IMR-90 (cell line): ENCODE data around the gene TOMM20. TPM values are rescaled to one million over a fixed set of nuclear protein-coding genes. Genes with fewer than 3 reads are reported as not detected.

Experiments used
- ATAC-seq: fragments of 200-7000 bp; cut with Tn5 transposase; 2 replicates; pipeline ENCODE4 v1.9.1; 2020; ENCODE audit warnings: low read depth, mild to moderate bottlenecking, moderate library complexity
- BruUV-seq: library from RNA; stranded (reverse); fragments of 400-500 nt; replicated peaks from 2 replicates; lab custom pipeline; 2021; lab: Mats Ljungman, UMichigan
- CTCF ChIA-PET: fragments of 300-600 bp; formaldehyde crosslinking; extraction: SDS; loops from one replicate; lab custom pipeline; 2021; ENCODE audit warnings: antibody characterized with exemption; lab: Yijun Ruan, JAX
- POLR2A ChIA-PET: fragments of 300-600 bp; sonication (Branson Sonifier 250); formaldehyde crosslinking; loops from one replicate; lab custom pipeline; 2022; ENCODE audit warnings: antibody characterized with exemption; ENCODE audit not compliant: unreplicated experiment; lab: Charles Lee
- DNase-seq: peaks from one replicate; pipeline ENCODE4 v3.0.0; 2013
- H2AFZ ChIP-seq: replicated peaks from 2 replicates; pipeline ENCODE3; 2013; ENCODE audit warnings: low read length, mild to moderate bottlenecking; ENCODE audit not compliant: poor library complexity
- H2AK5ac ChIP-seq: 2 replicates; pipeline ENCODE4 v1.6.1; 2013; ENCODE audit warnings: low read depth, low read length, inconsistent platforms
- H2AK9ac ChIP-seq: replicated peaks from 2 replicates; pipeline ENCODE3; 2013; ENCODE audit warnings: mild to moderate bottlenecking, low read depth, low read length, moderate library complexity; ENCODE audit not compliant: poor library complexity
- H2BK120ac ChIP-seq: 2 replicates; pipeline ENCODE4 v1.6.1; 2013; ENCODE audit warnings: low read depth, low read length, inconsistent platforms
- H2BK15ac ChIP-seq: 3 replicates; pipeline ENCODE4 v1.6.1; 2013; ENCODE audit warnings: low read depth, low read length, inconsistent platforms
- H2BK20ac ChIP-seq: 2 replicates; pipeline ENCODE4 v1.6.1; 2013; ENCODE audit warnings: low read depth, mild to moderate bottlenecking, inconsistent platforms, low read length, moderate library complexity
- H2BK5ac ChIP-seq: 2 replicates; pipeline ENCODE4 v1.6.1; 2013; ENCODE audit warnings: mild to moderate bottlenecking, low read depth, low read length, inconsistent platforms; ENCODE audit not compliant: poor library complexity, severe bottlenecking
- H3K14ac ChIP-seq: replicated peaks from 2 replicates; pipeline ENCODE4 v1.6.1; 2013; ENCODE audit warnings: low read depth, low read length, inconsistent platforms
- H3K18ac ChIP-seq: 2 replicates; pipeline ENCODE4 v1.6.1; 2013; ENCODE audit warnings: low read depth, low read length, control low read depth
- H3K23ac ChIP-seq: 2 replicates; pipeline ENCODE4 v1.6.1; 2013; ENCODE audit warnings: low read depth, low read length, inconsistent platforms
- H3K27ac ChIP-seq: 2 replicates; pipeline ENCODE4 v1.5.1; 2013; ENCODE audit warnings: mild to moderate bottlenecking, control low read depth, low read length; ENCODE audit not compliant: insufficient read depth
- H3K27me3 ChIP-seq: 2 replicates; pipeline ENCODE4 v1.6.1; 2013; ENCODE audit warnings: low read length; ENCODE audit not compliant: control insufficient read depth, insufficient read depth
- H3K36me3 ChIP-seq: 2 replicates; pipeline ENCODE4 v1.6.1; 2013; ENCODE audit warnings: low read length, mixed read lengths; ENCODE audit not compliant: control insufficient read depth, insufficient read depth
- H3K4ac ChIP-seq: 2 replicates; pipeline ENCODE4 v1.6.1; 2013; ENCODE audit warnings: low read depth, low read length, inconsistent platforms
- H3K4me1 ChIP-seq: 2 replicates; pipeline ENCODE4 v1.6.1; 2013; ENCODE audit warnings: low read length, mixed read lengths; ENCODE audit not compliant: control insufficient read depth, insufficient read depth
- H3K4me2 ChIP-seq: 2 replicates; pipeline ENCODE4 v1.6.1; 2013; ENCODE audit warnings: low read depth, mild to moderate bottlenecking, control low read depth, low read length, moderate library complexity
- H3K4me3 ChIP-seq: 2 replicates; pipeline ENCODE4 v1.5.1; 2013; ENCODE audit warnings: low read depth, mild to moderate bottlenecking, control low read depth, low read length, moderate library complexity; ENCODE audit not compliant: insufficient read depth
- H3K56ac ChIP-seq: 2 replicates; pipeline ENCODE4 v1.6.1; 2013; ENCODE audit warnings: low read length, inconsistent platforms; ENCODE audit not compliant: insufficient read depth; ENCODE audit errors: extremely low read depth
- H3K79me1 ChIP-seq, 2 experiments: 2 replicates each; pipeline ENCODE4 v1.6.1; 2013; ENCODE audit warnings: low read length in 2 of 2, inconsistent platforms in 1 of 2, low read depth in 1 of 2
- H3K9ac ChIP-seq: 2 replicates; pipeline ENCODE4 v1.6.1; 2013; ENCODE audit warnings: low read depth, low read length, control low read depth
- H3K9me1 ChIP-seq: 2 replicates; pipeline ENCODE4 v1.6.1; 2013; ENCODE audit warnings: low read length, inconsistent platforms; ENCODE audit not compliant: insufficient read depth
- H3K9me3 ChIP-seq: 2 replicates; pipeline ENCODE4 v1.6.1; 2013; ENCODE audit warnings: low read length; ENCODE audit not compliant: control insufficient read depth, insufficient read depth
- H4K20me1 ChIP-seq: 2 replicates; pipeline ENCODE4 v1.6.1; 2013; ENCODE audit warnings: low read length, inconsistent platforms; ENCODE audit not compliant: insufficient read depth
- H4K5ac ChIP-seq: 2 replicates; pipeline ENCODE4 v1.6.1; 2013; ENCODE audit warnings: mild to moderate bottlenecking, low read depth, low read length, control low read depth
- H4K8ac ChIP-seq, 2 experiments: 2 replicates each; pipeline ENCODE4 v1.6.1; 2013; ENCODE audit warnings: low read depth in 2 of 2, low read length in 2 of 2, control low read depth in 1 of 2, inconsistent platforms in 1 of 2
- H4K91ac ChIP-seq: 2 replicates; pipeline ENCODE4 v1.6.1; 2013; ENCODE audit warnings: low read depth, low read length, inconsistent platforms; ENCODE audit not compliant: insufficient read depth
- BHLHE40 ChIP-seq: fragments of 150-350 bp; IDR thresholded peaks from 2 replicates; pipeline ENCODE4 v1.6.1; 2016; ENCODE audit warnings: mild to moderate bottlenecking, low read depth, low read length
- CEBPB ChIP-seq: IDR thresholded peaks from 2 replicates; pipeline ENCODE4 v1.6.1; 2012; ENCODE audit warnings: low read depth, low read length, improper control_type of control experiment
- CHD1 ChIP-seq: IDR thresholded peaks from 2 replicates; pipeline ENCODE4 v1.6.1; 2012; ENCODE audit warnings: low read depth, low read length, improper control_type of control experiment
- FOS ChIP-seq: fragments of 150-350 bp; IDR thresholded peaks from 2 replicates; pipeline ENCODE4 v1.6.1; 2016; ENCODE audit warnings: low read depth, low read length
- MAFK ChIP-seq: IDR thresholded peaks from 2 replicates; pipeline ENCODE4 v1.6.1; 2012; ENCODE audit warnings: low read depth, low read length, improper control_type of control experiment
- MAZ ChIP-seq: IDR thresholded peaks from 2 replicates; pipeline ENCODE4 v1.6.1; 2012; ENCODE audit warnings: low read depth, mild to moderate bottlenecking, low read length, improper control_type of control experiment, moderate library complexity, borderline replicate concordance
- MXI1 ChIP-seq: IDR thresholded peaks from 2 replicates; pipeline ENCODE4 v1.6.1; 2012; ENCODE audit warnings: low read depth, mild to moderate bottlenecking, low read length, moderate library complexity, borderline replicate concordance
- NFE2L2 ChIP-seq: fragments of 150-350 bp; IDR thresholded peaks from 2 replicates; pipeline ENCODE4 v1.6.1; 2016; ENCODE audit warnings: low read depth, mild to moderate bottlenecking, low read length
- RAD21 ChIP-seq: IDR thresholded peaks from 2 replicates; pipeline ENCODE4 v1.6.1; 2012; ENCODE audit warnings: low read length, improper control_type of control experiment
- RFX5 ChIP-seq: IDR thresholded peaks from 2 replicates; pipeline ENCODE4 v1.8.0; 2012; ENCODE audit warnings: low read depth, mild to moderate bottlenecking, low read length, moderate library complexity
- USF2 ChIP-seq: fragments of 150-350 bp; IDR thresholded peaks from 2 replicates; pipeline ENCODE4 v1.6.1; 2017; ENCODE audit warnings: mild to moderate bottlenecking, antibody characterized with exemption, low read length, low read depth
- WGBS, 2 experiments: methylation state at CpG; one replicate each; pipeline versions ENCODE4 v1.1.5 to v1.1.7; 2013; ENCODE audit warnings: missing lambda C conversion rate in 2 of 2; ENCODE audit not compliant: insufficient read length in 1 of 2; ENCODE audit errors: extremely low coverage in 2 of 2; 5-methylcytosine and 5-hydroxymethylcytosine counted together
- dilution Hi-C: fragments of 300-500 bp; cut with HindIII; formaldehyde crosslinking; loops from one replicate; pipeline ENCODE4 v1.14.3; 2018; ENCODE audit warnings: low sequenced_read_pairs; ENCODE audit not compliant: unreplicated experiment
- in situ Hi-C: fragments of 300-500 bp; cut with MboI; formaldehyde crosslinking; loops from 3 replicates; pipeline ENCODE4 v1.14.3; 2019; ENCODE audit warnings: low sequenced_read_pairs, inconsistent platforms, mixed read lengths
- intact Hi-C: fragments of 100-400 bp; cut with micrococcal nuclease; formaldehyde crosslinking; loops from 2 replicates; pipeline ENCODE4 v1.10.0; 2022
- polyA plus RNA-seq, 3 experiments: library from polyadenylated mRNA; depleted of rRNA; stranded (reverse); fragments of >200 nt; gene quantifications; 2 replicates each; pipeline ENCODE4 v1.2.3, GENCODE V29; 2012; ENCODE audit warnings: low replicate concordance in 1 of 3
- total RNA-seq: library from RNA; depleted of rRNA; stranded (reverse); fragments of >200 nt; gene quantifications from 2 replicates; pipeline ENCODE4 v1.2.3, GENCODE V29; 2012
- TF ChIP-seq, protein P1 (sequence below): fragments of 150-350 bp; IDR thresholded peaks from 2 replicates; pipeline ENCODE4 v1.6.1; 2016; ENCODE audit warnings: low read depth, mild to moderate bottlenecking, low read length, moderate library complexity, borderline replicate concordance

The TOMM20 gene
- total and polyA plus RNA-seq, 2 of the 4 experiments (the other 2 are of a cell fraction): 75.3 to 84.4 TPM

GRCh38 chr1:235107368-235108184 is 21.1 kb downstream of the TOMM20 start (continued):
- TF ChIP-seq MXI1: no peak

DNA sequence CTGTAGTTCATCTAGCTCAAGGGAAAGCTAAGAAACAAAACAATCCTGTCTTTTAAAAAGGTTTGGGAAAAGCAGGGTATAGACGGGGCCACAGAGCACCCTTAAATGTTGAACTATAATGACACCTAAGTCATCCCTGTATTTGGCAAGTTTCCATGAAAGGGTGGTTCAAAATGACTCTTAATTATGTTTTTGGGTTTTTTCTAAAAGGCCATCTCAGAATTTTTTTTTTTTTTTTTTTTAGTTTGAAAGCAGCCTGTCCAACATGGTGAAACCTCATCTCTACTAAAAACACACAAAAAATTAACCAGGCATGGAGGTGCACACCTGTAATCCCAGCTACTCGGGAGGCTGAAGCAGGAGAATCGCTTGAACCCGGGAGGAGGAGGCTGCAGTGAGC is 22.2 kb downstream of the TOMM20 start:
- no peaks in the 10 kb centered on the region for H3K27me3 ChIP-seq
- H2AK5ac ChIP-seq: no peak overlapping the region
- no peak overlapping the region for H2BK120ac ChIP-seq
- peaks cover 10% of the 10 kb centered on the region for H3K9me1 ChIP-seq
- H4K8ac ChIP-seq: no peak overlapping the region
- no TSS peak for BruUV-seq
- DNase-seq: no peak
- no peak overlapping the region for H3K56ac ChIP-seq
- H3K23ac ChIP-seq: no peak overlapping the region
- ChIA-PET POLR2A (no interaction called here), CTCF (interaction anchor here (0.7 to 1.1 kb wide), 3 partner anchors 13 to 620 kb away, joined by 3 to 4 read pairs (median 3); no protein-coding TSS in a partner anchor)
- no peak overlapping the region for H3K4me2 ChIP-seq
- H2AFZ ChIP-seq: no peak overlapping the region
- no peak overlapping the region for H2BK20ac ChIP-seq
- no peak overlapping the region for H3K9ac ChIP-seq
- peaks cover 4% of the 10 kb centered on the region for H3K4me1 ChIP-seq
- peaks cover 28 to 53% of the 10 kb centered on the region in 2 experiments for H3K79me1 ChIP-seq
- H2AK9ac ChIP-seq: no peak overlapping the region
- H3K4me3 ChIP-seq: no peak overlapping the region
- ATAC-seq: no peak
- H4K5ac ChIP-seq: no peak overlapping the region
- H3K27ac ChIP-seq: no peak overlapping the region
- 100% methylated on average over 1 of the region's 4 CpGs; no CpG with 5 or more reads in 1 of the 2 experiments for WGBS, 2 experiments
- no peak overlapping the region for H4K91ac ChIP-seq
- intact Hi-C loops: no loop called here
- H3K14ac ChIP-seq: no peak overlapping the region
- no peak overlapping the region for H3K4ac ChIP-seq
- H4K20me1 ChIP-seq: peaks cover 8% of the 10 kb centered on the region
- no peak overlapping the region for H3K18ac ChIP-seq
- no peak overlapping the region for H2BK15ac ChIP-seq
- no peak overlapping the region for H2BK5ac ChIP-seq
- in situ Hi-C loops: loop anchor here (10.0 to 25.0 kb wide), 2 partner anchors 308 to 969 kb away; no protein-coding TSS in a partner anchor
- dilution Hi-C loops: no loop called here
- H3K36me3 ChIP-seq: peaks cover 25% of the 10 kb centered on the region
- H3K9me3 ChIP-seq: no peaks in the 10 kb centered on the region
- TF ChIP-seq USF2 (no peak), CEBPB (no peak), MAFK (no peak), RAD21 (no peak), RFX5 (no peak), BHLHE40 (no peak), FOS (no peak), CHD1 (no peak), NFE2L2 (no peak), MAZ (no peak)
- TF ChIP-seq, protein P1, sequence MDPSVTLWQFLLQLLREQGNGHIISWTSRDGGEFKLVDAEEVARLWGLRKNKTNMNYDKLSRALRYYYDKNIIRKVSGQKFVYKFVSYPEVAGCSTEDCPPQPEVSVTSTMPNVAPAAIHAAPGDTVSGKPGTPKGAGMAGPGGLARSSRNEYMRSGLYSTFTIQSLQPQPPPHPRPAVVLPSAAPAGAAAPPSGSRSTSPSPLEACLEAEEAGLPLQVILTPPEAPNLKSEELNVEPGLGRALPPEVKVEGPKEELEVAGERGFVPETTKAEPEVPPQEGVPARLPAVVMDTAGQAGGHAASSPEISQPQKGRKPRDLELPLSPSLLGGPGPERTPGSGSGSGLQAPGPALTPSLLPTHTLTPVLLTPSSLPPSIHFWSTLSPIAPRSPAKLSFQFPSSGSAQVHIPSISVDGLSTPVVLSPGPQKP: no peak
